GM19452 (cell line): ENCODE results near the gene GRIK2.

Source experiments
- ATAC-seq: cut with Tn5 transposase; IDR thresholded peaks from one replicate; pipeline ENCODE4 v1.9.1; 2021; ENCODE audit not compliant: unreplicated experiment

Gene GRIK2

GRCh38 chr6:101537753-101538316, 144.3 kb downstream of the GRIK2 start:
- no peak for ATAC-seq

GRCh38 chr6:101539510-101540245, 146.2 kb downstream of the GRIK2 start:
- no peak for ATAC-seq

- ATAC-seq, result no peak
Observed at GRCh38 chr6:101541894-101542293, 148.4 kb downstream of the GRIK2 start.

- ATAC-seq, result no peak
Observed at GRCh38 chr6:101543796-101544195, 150.3 kb downstream of the GRIK2 start.

- no peak for ATAC-seq
Observed at GRCh38 chr6:101544286-101544685, 150.8 kb downstream of the GRIK2 start.

- no peak for ATAC-seq
Observed at GRCh38 chr6:101545191-101545590, 151.7 kb downstream of the GRIK2 start.

GRCh38 chr6:101550451-101550850, 156.9 kb downstream of the GRIK2 start:
- no peak for ATAC-seq

- no peak for ATAC-seq
Observed at GRCh38 chr6:101554231-101554630, 160.7 kb downstream of the GRIK2 start.

GRCh38 chr6:101558712-101559111, 165.2 kb downstream of the GRIK2 start:
- no peak for ATAC-seq

GRCh38 chr6:101572627-101573026, 179.1 kb downstream of the GRIK2 start:
- no peak for ATAC-seq

GRCh38 chr6:101577091-101577490, 183.6 kb downstream of the GRIK2 start:
- ATAC-seq, result no peak

- ATAC-seq, result no peak
Observed at GRCh38 chr6:101578306-101578705, 184.8 kb downstream of the GRIK2 start.

- ATAC-seq, result no peak
Observed at GRCh38 chr6:101582792-101583191, 189.3 kb downstream of the GRIK2 start.

- no peak for ATAC-seq
Observed at GRCh38 chr6:101585501-101585900, 192.0 kb downstream of the GRIK2 start.

GRCh38 chr6:101588343-101588742, 194.8 kb downstream of the GRIK2 start:
- ATAC-seq, result no peak

GRCh38 chr6:101595276-101595675, 201.8 kb downstream of the GRIK2 start:
- ATAC-seq, result no peak

GRCh38 chr6:101597693-101598092, 204.2 kb downstream of the GRIK2 start:
- no peak for ATAC-seq

GRCh38 chr6:101605426-101605825, 211.9 kb downstream of the GRIK2 start:
- ATAC-seq, result no peak

- peak; percentile 74 for ATAC-seq
Observed at GRCh38 chr6:101605874-101606273, 212.4 kb downstream of the GRIK2 start.

GRCh38 chr6:101607111-101607690, 213.7 kb downstream of the GRIK2 start:
- no peak for ATAC-seq

- ATAC-seq, result no peak
Observed at GRCh38 chr6:101608703-101609102, 215.2 kb downstream of the GRIK2 start.

GRCh38 chr6:101613556-101613955, 220.0 kb downstream of the GRIK2 start:
- no peak for ATAC-seq
